DND-41 (cell line): Measurements from ENCODE around the gene NEK7.

Source experiments
- ATAC-seq: fragments of 200-7000 bp; cut with Tn5 transposase; 3 replicates; pipeline ENCODE4 v1.9.1; 2021; ENCODE audit warnings: low read depth; ENCODE audit not compliant: insufficient read depth
- DNase-seq: peaks from one replicate; pipeline ENCODE4 v3.0.0-alpha.2; 2020
- H2AFZ ChIP-seq: 2 replicates; pipeline ENCODE4 v1.6.0; 2012; ENCODE audit warnings: low read depth, low read length
- H3K27ac ChIP-seq: 2 replicates; pipeline ENCODE4 v1.5.1; 2012; ENCODE audit warnings: low read length, inconsistent platforms
- H3K27me3 ChIP-seq: fragments of 200-600 bp; sonication (generic); 2 replicates; pipeline ENCODE4 v1.6.0; 2012; ENCODE audit warnings: low read length, mild to moderate bottlenecking, inconsistent platforms; ENCODE audit not compliant: insufficient read depth, poor library complexity
- H3K36me3 ChIP-seq: 2 replicates; pipeline ENCODE4 v1.5.1; 2012; ENCODE audit warnings: low read length, inconsistent platforms; ENCODE audit not compliant: insufficient read depth
- H3K4me1 ChIP-seq: 2 replicates; pipeline ENCODE4 v1.5.1; 2012; ENCODE audit warnings: mild to moderate bottlenecking, low read length; ENCODE audit not compliant: insufficient read depth
- H3K4me2 ChIP-seq: 2 replicates; pipeline ENCODE4 v1.6.0; 2012; ENCODE audit warnings: mild to moderate bottlenecking, moderate library complexity, low read length, inconsistent platforms; ENCODE audit not compliant: insufficient read depth
- H3K4me3 ChIP-seq, 2 experiments: fragments of 200-600 bp in 1 of 2; shearing (Covaris generic) in 1 of 2; 2 replicates each; pipeline ENCODE4 v1.5.1; 2012 to 2016; ENCODE audit warnings: inconsistent platforms in 2 of 2, low read length in 2 of 2, mild to moderate bottlenecking in 2 of 2, low read depth in 1 of 2, moderate library complexity in 1 of 2
- H3K79me2 ChIP-seq: 2 replicates; pipeline ENCODE4 v1.6.0; 2012; ENCODE audit warnings: low read length, inconsistent platforms; ENCODE audit not compliant: insufficient read depth
- H3K9ac ChIP-seq: 2 replicates; pipeline ENCODE4 v1.6.0; 2012; ENCODE audit warnings: low read depth, mild to moderate bottlenecking, inconsistent platforms, low read length, moderate library complexity
- H3K9me3 ChIP-seq: 2 replicates; pipeline ENCODE4 v1.5.1; 2012; ENCODE audit warnings: low read length, moderate library complexity, mild to moderate bottlenecking, inconsistent platforms; ENCODE audit not compliant: insufficient read depth, severe bottlenecking
- H4K20me1 ChIP-seq: 2 replicates; pipeline ENCODE4 v1.6.0; 2012; ENCODE audit warnings: low read length; ENCODE audit not compliant: insufficient read depth
- CTCF ChIP-seq: IDR thresholded peaks from 2 replicates; pipeline ENCODE4 v1.5.1; 2012; ENCODE audit warnings: borderline replicate concordance, low read length, moderate library complexity, mild to moderate bottlenecking; ENCODE audit not compliant: poor library complexity, severe bottlenecking; ENCODE audit errors: extremely low read depth
- EZH2 ChIP-seq: IDR thresholded peaks from 3 replicates; pipeline ENCODE4 v1.6.1; 2012; ENCODE audit warnings: borderline replicate concordance, low read depth, mild to moderate bottlenecking, moderate library complexity, low read length, inconsistent platforms; ENCODE audit not compliant: severe bottlenecking

Gene NEK7

GRCh38 chr1:198173832-198174231 is 17.0 kb downstream of the NEK7 start:
- H3K4me1 ChIP-seq: peaks cover 95% of the 10 kb centered on the region
- DNase-seq (no peak), ATAC-seq (no peak)
- H3K36me3 ChIP-seq: no peaks in the 10 kb centered on the region
- H3K27me3 ChIP-seq: no peaks in the 10 kb centered on the region
- H3K27ac ChIP-seq: peak overlapping the region; percentile 30; the same call in 1 of the 2 replicates
- peaks cover 100% of the 10 kb centered on the region for H3K79me2 ChIP-seq
- peaks cover 16% of the 10 kb centered on the region for H4K20me1 ChIP-seq
- H3K4me3 ChIP-seq: no peak overlapping the region
- no peak overlapping the region for H2AFZ ChIP-seq
- H3K9me3 ChIP-seq: no peaks in the 10 kb centered on the region
- H3K9ac ChIP-seq: no peak overlapping the region
- H3K4me2 ChIP-seq: no peak overlapping the region
- TF ChIP-seq EZH2 (no peak), CTCF (no peak)

GRCh38 chr1:198174297-198174696 is 17.5 kb downstream of the NEK7 start:
- H3K36me3 ChIP-seq: no peaks in the 10 kb centered on the region
- H4K20me1 ChIP-seq: peaks cover 16% of the 10 kb centered on the region
- DNase-seq (no peak), ATAC-seq (peak; percentile 30; the same call in 1 of the 3 replicates)
- H3K9me3 ChIP-seq: no peaks in the 10 kb centered on the region
- H3K79me2 ChIP-seq: peaks cover 100% of the 10 kb centered on the region
- TF ChIP-seq CTCF (no peak), EZH2 (no peak)
- no peak overlapping the region for H3K4me2 ChIP-seq
- no peak overlapping the region for H3K9ac ChIP-seq
- H3K4me1 ChIP-seq: peaks cover 95% of the 10 kb centered on the region
- H3K4me3 ChIP-seq: no peak overlapping the region
- no peaks in the 10 kb centered on the region for H3K27me3 ChIP-seq
- H2AFZ ChIP-seq: no peak overlapping the region
- H3K27ac ChIP-seq: peak overlapping the region; percentile 62

GRCh38 chr1:198175423-198176170 is 18.8 kb downstream of the NEK7 start:
- H3K4me2 ChIP-seq: peak overlapping the region; percentile 0; the same call in 1 of the 2 replicates
- H3K27me3 ChIP-seq: no peaks in the 10 kb centered on the region
- H4K20me1 ChIP-seq: peaks cover 9% of the 10 kb centered on the region; the same call in 1 of the 2 replicates
- no peaks in the 10 kb centered on the region for H3K9me3 ChIP-seq
- no peak for DNase-seq
- no peak overlapping the region for H2AFZ ChIP-seq
- H3K4me3 ChIP-seq: no peak overlapping the region
- peaks cover 95% of the 10 kb centered on the region for H3K4me1 ChIP-seq
- peaks cover 96% of the 10 kb centered on the region for H3K79me2 ChIP-seq
- no peak overlapping the region for H3K9ac ChIP-seq
- ATAC-seq: no peak
- TF ChIP-seq CTCF (no peak), EZH2 (no peak)
- peak overlapping the region; percentile 49 for H3K27ac ChIP-seq
- H3K36me3 ChIP-seq: no peaks in the 10 kb centered on the region
